ENCODE measurements around the gene ARL4D. TPM values are rescaled to one million over a fixed set of nuclear protein-coding genes. Genes with fewer than 3 reads are reported as not detected.

ARL4D gene
- 1.5 and 1.8 TPM in 2 replicates for total RNA-seq

GRCh38 chr17:43398724-43399595, at the start of gene ARL4D:
Gene ARL4D (plus strand): TSS chr17:43398993. CDS start chr17:43399733, 740 bp downstream.
- Histone ChIP-seq H3K27me3 (ENCODE audit: control insufficient read depth, insufficient read depth, low read length) (no peaks in the 10 kb centered on the region), H3K36me3 (ENCODE audit: control insufficient read depth, insufficient read depth, low read length) (no peaks in the 10 kb centered on the region), H3K4me3 (ENCODE audit: low read depth, low read length) (peak within 1 kb of the TSS; percentile 81)
- TF ChIP-seq CTCF (IDR thresholded peaks at IDR 0.05; ENCODE audit: insufficient read depth, low read length, poor library complexity, severe bottlenecking), result no peak
- DNase-seq (ENCODE audit: low read depth), result no peak

GRCh38 chr17:43349142-43349541, 49.7 kb upstream of the ARL4D start:
- Histone ChIP-seq H3K27me3 (ENCODE audit: control insufficient read depth, insufficient read depth, low read length) (no peaks in the 10 kb centered on the region), H3K4me3 (ENCODE audit: low read depth, low read length) (no peak overlapping the region), H3K36me3 (ENCODE audit: control insufficient read depth, insufficient read depth, low read length) (no peaks in the 10 kb centered on the region)
- no peak for TF ChIP-seq CTCF (IDR thresholded peaks at IDR 0.05; ENCODE audit: insufficient read depth, low read length, poor library complexity, severe bottlenecking)
- DNase-seq (ENCODE audit: low read depth), result no peak

- Histone ChIP-seq H3K36me3 (ENCODE audit: control insufficient read depth, insufficient read depth, low read length) (no peaks in the 10 kb centered on the region), H3K27me3 (ENCODE audit: control insufficient read depth, insufficient read depth, low read length) (no peaks in the 10 kb centered on the region), H3K4me3 (ENCODE audit: low read depth, low read length) (no peak overlapping the region)
- no peak for DNase-seq (ENCODE audit: low read depth)
- TF ChIP-seq CTCF (IDR thresholded peaks at IDR 0.05; ENCODE audit: insufficient read depth, low read length, poor library complexity, severe bottlenecking), result no peak
Observed at GRCh38 chr17:43350888-43351361, 47.9 kb upstream of the ARL4D start.

GRCh38 chr17:43351691-43352090, 47.1 kb upstream of the ARL4D start:
- no peaks in the 10 kb centered on the region for H3K27me3 ChIP-seq (ENCODE audit: control insufficient read depth, insufficient read depth, low read length)
- H3K36me3 ChIP-seq (ENCODE audit: control insufficient read depth, insufficient read depth, low read length), result no peaks in the 10 kb centered on the region
- TF ChIP-seq CTCF (IDR thresholded peaks at IDR 0.05; ENCODE audit: insufficient read depth, low read length, poor library complexity, severe bottlenecking), result no peak
- H3K4me3 ChIP-seq (ENCODE audit: low read depth, low read length), result no peak overlapping the region
- no peak for DNase-seq (ENCODE audit: low read depth)

- Histone ChIP-seq H3K36me3 (ENCODE audit: control insufficient read depth, insufficient read depth, low read length) (no peaks in the 10 kb centered on the region), H3K4me3 (ENCODE audit: low read depth, low read length) (no peak overlapping the region), H3K27me3 (ENCODE audit: control insufficient read depth, insufficient read depth, low read length) (no peaks in the 10 kb centered on the region)
- TF ChIP-seq CTCF (IDR thresholded peaks at IDR 0.05; ENCODE audit: insufficient read depth, low read length, poor library complexity, severe bottlenecking), result no peak
- DNase-seq (ENCODE audit: low read depth), result no peak
Observed at GRCh38 chr17:43352579-43353331, 46.0 kb upstream of the ARL4D start.
